HG03378 (cell line): ENCODE measurements around the gene ERMP1.
A peak's percentile ranks its signal among the peaks of the same experiment; 100 is the strongest.

Source experiments
- ATAC-seq: cut with Tn5 transposase; IDR thresholded peaks from one replicate; pipeline ENCODE4 v1.9.1; 2021; ENCODE audit warnings: mild to moderate bottlenecking, moderate library complexity; ENCODE audit not compliant: unreplicated experiment

The ERMP1 gene

DNA sequence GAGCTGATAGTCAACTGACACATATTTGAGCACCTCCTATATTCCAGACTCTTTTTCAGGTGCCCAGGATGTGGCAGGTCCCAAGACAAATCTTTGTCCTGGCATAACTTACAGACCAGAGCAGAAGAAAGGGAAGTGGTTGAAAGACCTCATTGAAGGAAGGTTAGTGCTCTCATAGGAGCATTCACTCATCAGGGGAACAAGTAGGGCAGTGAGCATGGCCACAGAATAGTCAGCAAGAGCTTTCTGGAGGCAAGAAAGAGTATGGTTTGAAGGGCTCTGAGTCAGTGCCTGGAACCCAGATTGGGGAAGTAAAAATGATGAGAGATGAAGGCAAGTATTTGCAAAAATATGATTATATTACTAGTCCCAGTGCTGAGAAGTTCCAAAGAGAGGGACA is 25.0 kb upstream of the ERMP1 start:
- ATAC-seq: no peak

DNA sequence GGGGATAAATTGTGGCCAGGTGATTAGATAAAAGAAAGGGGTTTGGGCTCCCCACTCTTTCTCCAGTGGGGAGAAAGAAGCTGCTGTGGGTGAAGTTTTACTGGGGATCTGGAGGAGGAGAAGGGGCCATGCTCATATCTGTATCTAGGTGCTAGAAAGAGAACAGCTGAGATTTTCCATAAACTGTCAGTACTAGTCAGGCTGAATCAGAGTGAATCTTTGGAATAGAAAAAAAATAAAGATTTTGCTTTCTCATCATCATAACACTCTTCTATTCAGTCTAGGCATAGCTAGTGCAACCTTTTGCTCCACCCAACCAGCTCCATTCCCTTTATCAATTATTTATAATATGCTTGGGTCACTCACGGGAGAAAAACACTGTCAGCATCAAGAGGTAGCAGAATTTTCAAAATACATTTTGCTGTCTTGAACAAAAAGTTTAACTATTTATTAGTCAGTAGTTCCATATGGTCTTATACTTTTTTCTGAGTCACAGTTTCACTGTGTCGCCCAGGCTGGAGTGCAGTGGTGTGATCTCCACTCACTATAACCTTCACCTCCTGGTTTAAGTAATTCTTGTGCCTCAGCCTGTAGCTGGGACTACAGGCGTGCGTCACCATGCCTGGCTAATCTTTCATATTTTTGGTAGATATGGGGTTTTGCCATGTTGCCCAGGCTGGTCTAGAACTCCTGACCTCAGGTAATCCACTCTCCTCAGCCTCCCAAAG is 21.3 kb upstream of the ERMP1 start:
- no peak for ATAC-seq

GRCh38 chr9:5853617-5854016 is 20.7 kb upstream of the ERMP1 start:
- no peak for ATAC-seq

- no peak for ATAC-seq
These were observed 20.1 kb upstream of the ERMP1 start for GRCh38 chr9:5852987-5853386.

DNA sequence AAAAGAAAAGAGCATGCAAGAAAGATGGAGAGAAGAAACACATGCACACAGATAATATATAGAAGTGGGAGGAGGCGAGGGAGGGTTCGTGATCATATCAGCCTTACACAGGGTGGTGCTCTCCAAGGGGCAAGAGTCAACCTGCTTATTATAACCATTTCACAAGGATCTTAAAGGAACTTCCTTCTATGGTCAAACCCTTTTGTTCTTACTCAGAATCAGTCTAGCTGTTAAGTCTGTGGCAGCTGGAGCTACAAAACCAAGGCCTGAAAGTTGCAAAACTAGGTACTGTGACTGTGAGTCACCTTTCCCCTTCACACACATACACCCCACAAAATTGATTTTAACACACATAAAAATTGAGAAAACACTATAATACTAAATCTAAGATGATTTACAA is 18.5 kb upstream of the ERMP1 start:
- peak; percentile 96 for ATAC-seq

DNA sequence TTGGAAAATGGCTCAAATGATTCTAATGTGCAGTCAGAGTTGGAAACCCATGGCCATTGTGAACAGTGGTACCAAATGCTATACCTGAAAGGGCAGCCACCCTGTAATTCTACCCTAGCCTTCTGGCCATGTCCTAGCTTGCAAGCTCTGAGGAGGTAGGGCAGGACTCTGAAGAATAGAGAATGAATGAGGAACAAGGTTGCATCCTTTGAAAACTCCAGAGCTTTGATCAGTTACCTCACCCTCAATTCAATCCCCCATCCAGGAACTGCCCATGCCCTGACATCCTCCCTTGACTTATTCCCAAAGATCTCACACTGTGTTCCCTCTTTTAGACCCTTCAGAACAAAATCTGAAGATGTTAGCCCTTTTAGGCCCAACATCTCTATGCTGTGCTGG is 17.8 kb upstream of the ERMP1 start:
- no peak for ATAC-seq

DNA sequence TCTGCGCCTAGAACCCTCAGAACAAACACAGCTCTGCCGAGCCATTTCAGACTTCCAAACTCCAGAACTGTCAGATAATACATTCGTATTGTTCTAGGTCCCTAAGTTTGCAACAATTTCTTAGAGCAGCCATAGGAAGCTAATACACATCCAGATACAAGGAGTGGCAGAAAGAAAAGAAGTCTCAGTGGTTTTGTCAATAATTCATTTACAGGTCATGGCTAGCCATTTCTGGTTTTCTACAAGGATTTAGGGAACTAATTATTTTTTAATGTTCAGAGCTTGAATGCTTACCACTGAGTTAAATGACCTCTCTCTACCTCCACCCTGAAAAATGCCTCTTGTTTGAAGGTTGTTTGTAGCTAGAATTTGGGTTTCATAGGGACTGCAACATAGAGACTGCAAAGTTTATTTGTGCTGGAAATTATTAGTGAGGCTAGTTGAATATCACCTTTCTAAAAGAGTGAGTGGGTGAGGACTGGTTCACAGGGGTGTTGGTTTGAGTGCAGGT is 15.5 kb upstream of the ERMP1 start:
- no peak for ATAC-seq

DNA sequence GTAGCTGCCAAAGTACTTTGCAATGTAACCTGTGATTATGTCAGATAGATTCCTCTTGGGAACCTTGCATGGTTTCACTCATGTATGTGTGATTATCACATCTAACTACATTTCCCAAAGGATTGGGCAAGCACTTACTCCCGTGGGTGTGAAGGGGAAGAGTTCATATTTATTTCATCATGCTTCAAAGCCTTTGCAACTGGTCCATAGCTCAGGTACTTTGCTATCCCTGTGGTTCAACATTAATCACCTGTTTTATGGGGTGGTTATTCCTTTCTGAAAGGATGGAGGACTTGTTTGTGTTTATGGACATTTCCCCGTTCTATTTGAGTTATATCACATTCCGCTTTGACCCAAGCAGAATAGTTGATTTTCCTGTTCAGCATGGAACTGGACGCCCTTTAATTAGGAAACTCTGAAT is 13.6 kb upstream of the ERMP1 start:
- no peak for ATAC-seq

- no peak for ATAC-seq
These were observed 13.2 kb upstream of the ERMP1 start for GRCh38 chr9:5846096-5846495.

DNA sequence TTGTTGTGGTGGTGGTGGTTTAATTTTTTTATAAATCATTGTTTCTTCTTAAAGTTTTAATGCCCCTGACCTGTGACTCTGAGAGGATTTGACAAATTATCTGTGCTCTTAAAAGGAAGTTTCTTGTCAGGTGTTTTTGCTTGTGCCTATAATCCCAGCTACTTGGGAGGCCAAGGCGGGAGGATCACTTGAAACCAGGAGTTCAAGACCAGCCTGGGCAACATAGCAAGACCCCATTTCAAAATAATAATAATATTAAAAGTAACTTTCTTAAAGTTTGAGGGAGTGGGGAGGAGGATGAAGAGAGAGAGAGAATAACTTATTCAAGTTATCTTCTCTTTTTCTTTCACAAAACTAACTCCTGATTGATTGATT is 12.2 kb upstream of the ERMP1 start:
- ATAC-seq: no peak

DNA sequence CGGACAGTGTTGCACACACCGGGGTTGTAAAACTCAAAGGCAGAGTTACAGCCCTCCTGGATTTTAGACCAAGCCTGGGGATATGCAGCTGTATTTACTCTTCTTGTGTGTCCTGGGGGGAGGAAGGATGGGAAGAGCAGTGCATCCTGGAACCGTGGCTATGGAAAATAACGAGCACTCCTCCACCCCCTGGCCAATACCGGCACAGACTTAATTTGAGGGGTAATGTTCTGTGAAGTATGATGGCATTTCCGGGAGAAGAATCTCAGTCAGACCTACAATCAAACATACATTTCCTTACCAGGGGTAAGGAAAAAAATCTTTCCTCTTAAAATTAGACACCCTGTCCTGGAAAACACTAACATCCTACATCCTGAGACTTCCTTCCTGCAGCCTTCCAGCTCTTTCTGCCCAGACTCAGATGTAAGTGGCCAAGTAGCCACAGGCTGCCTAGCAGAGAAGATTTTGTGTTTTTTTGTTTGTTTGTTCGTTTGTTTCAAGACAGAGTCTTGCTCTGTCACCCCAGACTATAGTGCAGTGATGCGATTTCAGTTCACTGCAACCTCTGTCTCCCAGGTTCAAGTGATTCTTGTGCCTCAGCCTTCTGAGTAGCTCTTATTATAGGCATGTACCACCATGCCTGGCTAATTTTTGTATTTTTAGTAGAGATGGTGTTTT is 11.0 kb upstream of the ERMP1 start:
- no peak for ATAC-seq

DNA sequence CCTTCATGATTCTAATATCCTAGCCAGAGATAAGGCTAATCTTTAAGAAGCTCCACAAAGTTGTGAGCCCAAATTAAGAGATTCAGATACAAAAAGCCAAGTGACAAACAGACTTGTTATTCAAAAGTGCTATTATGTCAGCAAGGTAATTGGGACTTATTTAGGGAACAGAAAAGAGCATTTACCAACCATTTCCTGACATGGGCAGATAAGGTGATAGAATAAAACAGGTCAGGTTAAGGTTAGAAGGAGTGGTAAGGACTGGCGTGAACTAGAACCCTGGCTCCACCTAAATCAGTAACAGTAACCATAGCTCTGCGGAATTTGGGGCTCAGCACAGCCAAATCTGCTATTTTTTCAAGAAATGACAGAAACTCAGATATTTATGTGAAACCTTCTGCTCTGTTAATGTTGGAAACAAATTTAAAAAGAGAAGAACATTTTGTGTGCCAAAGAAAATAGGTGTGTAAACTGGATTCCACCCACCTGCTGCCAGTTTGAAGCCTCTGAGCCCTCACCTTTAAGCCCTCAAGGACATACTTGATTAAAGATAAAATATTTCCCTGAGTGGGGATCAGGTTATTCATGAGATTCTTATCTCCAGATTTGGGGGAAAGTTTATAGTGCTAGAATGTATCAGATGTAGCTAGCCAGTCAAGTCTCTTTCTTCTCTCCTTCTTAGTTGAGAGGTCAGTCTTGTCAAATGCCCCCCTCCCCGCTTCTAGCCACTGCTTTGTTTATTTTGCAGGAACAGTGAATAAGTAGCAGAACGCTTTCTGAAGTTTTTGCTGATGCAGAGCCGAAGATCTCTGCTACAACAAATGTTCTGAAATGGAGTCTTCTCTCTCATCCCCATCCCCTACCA is 10.2 kb upstream of the ERMP1 start:
- no peak for ATAC-seq

DNA sequence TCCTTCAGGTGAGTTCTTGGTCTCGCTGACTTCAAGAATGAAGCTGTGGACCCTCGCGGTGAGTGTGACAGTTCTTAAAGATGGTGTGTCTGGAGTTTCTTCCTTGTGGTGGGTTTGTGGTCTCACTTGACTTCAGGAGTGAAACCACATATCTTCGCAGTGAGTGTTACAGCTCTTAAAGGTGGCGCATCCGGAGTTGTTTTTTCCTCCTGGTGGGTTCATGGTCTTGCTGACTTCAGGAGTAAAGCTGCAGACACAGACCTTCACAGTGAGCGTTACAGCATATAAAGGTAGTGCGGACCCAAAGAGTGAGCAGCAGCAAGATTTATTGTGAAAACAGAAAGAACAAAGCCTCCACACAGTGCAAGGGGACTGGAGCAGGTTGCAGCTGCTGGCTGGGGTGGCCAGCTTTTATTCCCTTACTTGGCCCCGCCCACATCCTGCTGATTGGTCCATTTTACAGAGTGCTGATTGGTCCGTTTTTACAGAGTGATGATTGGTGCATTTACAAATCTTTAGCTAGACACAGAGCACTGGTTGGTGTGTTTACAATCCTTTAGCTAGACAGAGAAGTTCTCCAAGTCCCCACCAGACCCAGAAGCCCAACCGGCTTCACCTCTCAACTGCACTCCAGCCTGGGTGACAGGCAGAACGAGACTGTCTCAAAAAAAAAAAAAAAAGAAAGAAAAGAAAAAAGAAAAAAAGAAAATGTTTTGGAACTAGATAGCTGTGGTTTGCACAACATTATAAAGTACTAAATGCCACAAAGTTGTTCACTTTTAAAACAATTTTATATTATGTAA is 9.1 kb upstream of the ERMP1 start:
- ATAC-seq: no peak

DNA sequence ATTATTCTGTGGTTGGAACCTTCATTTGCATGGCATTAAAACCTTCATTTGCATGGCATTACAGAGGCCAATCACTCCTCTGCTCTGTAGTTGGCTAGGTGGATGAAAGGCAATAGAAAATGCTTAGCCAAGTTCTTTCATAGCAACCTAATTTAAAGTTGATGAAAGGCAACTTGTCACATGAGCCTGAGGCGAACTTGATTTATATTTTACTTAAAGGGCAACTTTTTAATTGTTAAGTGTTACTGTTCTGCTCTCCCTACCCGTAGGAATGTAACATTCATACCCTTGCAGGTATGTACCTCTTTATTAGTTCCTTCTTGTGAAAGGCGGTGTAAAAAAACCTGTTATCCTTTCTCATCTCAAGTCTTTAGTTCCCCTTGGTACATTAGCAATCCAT is 7.9 kb upstream of the ERMP1 start:
- ATAC-seq: no peak

DNA sequence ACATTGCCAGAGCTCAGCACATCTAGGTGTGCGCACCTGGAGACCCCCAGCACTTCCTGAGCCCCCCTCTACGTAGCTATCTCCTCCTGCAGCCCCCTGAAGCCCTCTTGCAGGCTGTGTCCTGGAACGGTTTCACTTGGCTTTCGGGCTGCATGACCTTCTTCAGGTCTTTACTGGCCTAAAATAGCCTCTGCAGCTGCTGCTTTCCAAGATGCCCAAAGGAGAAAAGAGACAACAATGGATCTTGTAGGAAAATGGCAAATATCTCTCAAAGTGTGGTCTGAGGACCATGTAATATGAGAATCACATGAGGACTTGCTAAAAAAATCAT is 6.6 kb upstream of the ERMP1 start:
- ATAC-seq: no peak

GRCh38 chr9:5838884-5839571 is 6.1 kb upstream of the ERMP1 start:
- ATAC-seq: no peak

- ATAC-seq: no peak
These were observed 2.9 kb upstream of the ERMP1 start for GRCh38 chr9:5835808-5836207.

- no peak for ATAC-seq
These were observed 1.3 kb upstream of the ERMP1 start for GRCh38 chr9:5834214-5834613.

DNA sequence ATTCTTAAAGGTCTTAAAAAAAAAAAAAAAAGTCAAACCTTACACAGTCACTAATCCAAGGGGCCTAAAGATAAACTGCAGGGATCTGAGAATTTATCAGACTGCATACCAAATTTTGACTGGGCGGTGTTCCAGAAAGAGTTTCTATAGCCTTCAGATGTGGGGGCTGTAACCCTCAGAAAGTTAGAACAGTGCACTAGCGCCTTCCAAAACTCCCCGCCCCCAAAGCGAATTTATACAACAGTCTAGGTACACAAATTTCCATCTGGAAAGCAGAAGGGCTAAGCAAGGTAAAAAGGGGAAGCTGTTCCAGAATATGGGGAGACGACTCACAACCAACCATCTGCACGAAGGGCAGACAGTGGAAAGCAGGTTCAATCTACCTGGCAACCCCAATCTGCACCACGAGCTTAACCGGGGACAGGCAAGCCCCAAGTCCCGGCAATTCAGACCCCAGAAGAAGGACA is 813 bp downstream of the ERMP1 start:
- ATAC-seq: no peak

DNA sequence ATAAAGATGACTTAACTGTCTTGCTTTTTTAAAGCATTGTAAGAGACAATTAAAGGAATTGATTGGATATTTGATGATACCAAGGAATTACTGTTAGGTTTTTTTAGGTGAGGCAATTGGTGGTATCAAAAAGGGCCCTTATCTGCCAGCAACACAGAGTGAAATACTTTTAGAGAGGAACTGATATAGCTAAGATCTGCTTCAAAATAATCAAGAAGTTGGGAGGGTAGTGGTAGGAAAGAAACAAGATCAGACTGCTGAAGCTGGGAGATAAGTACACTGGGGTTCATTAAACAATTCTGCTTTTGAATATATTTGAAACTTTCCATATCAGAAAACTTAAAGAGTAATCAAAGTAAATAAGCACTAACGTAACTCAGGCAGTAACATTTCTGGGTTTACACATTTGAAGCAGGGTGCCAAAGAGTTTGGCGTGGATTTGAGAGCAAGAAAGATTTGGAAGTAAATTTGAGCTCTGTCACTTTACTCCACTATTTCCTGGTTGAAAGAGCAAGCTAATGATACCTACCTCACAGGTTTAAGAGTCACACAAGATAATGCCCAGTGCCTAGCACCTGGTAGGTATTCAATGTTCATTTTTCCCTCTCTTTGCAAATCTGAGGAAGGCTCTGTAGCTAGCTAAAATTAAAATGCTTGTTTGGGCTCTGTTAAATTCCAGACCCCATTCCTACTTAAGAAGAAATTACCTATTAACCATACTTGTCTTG is 6.9 kb downstream of the ERMP1 start:
- no peak for ATAC-seq
